ENCODE results near the gene PTPN20. TPM values are rescaled to one million over a fixed set of nuclear protein-coding genes. Genes with fewer than 3 reads are reported as not detected.

The PTPN20 gene
- polyA plus RNA-seq, 2 of the 4 experiments (the other 2 are of a cell fraction) = 5.3 to 8.1 TPM

- ChIA-PET POLR2A (no interaction called here), CTCF (interaction anchor here (1.1 to 2.1 kb wide), 3 partner anchors 13 to 292 kb away, joined by 3 to 10 read pairs (median 3); no protein-coding TSS in a partner anchor)
- Histone ChIP-seq H3K27ac (no peak overlapping the region), H3K9me3 (no peaks in the 10 kb centered on the region), H3K4me3 (no peak overlapping the region), H3K4me2 (no peak overlapping the region), H3K4me1 (no peaks in the 10 kb centered on the region)
- TF ChIP-seq RAD21 (conservative IDR thresholded peaks at IDR 0.05 in 1 of 2, IDR thresholded peaks at IDR 0.05 in 1 of 2) = no peak
- no peak for TF ChIP-seq MAFK (IDR thresholded peaks at IDR 0.05; ENCODE audit: partially characterized antibody)
- no peak for TF ChIP-seq TFCP2L1 (CRISPR knock-in tag; IDR thresholded peaks at IDR 0.05)
- TF ChIP-seq EHF (CRISPR knock-in tag; IDR thresholded peaks at IDR 0.05) = no peak
- TF ChIP-seq RNF2 (IDR thresholded peaks at IDR 0.05; ENCODE audit: borderline replicate concordance, low read depth) = no peak
- no peak for TF ChIP-seq JUN (IDR thresholded peaks at IDR 0.05)
- TF ChIP-seq NFE2L2 (conservative IDR thresholded peaks at IDR 0.05; ENCODE audit: low read length) = no peak
- no peak for TF ChIP-seq TP53 (CRISPR knock-in tag; IDR thresholded peaks at IDR 0.05)
- no peak for TF ChIP-seq ZSCAN20 (CRISPR knock-in tag; IDR thresholded peaks at IDR 0.05)
- no peak for TF ChIP-seq BCL3 (IDR thresholded peaks at IDR 0.05)
- no peak for TF ChIP-seq POLR2AphosphoS2 (conservative IDR thresholded peaks at IDR 0.05; ENCODE audit: low read length)
- no peak for TF ChIP-seq CHD2 (IDR thresholded peaks at IDR 0.05; ENCODE audit: low read length, partially characterized antibody)
- TF ChIP-seq SMC3 (IDR thresholded peaks at IDR 0.05) = no peak
- WGBS (ENCODE audit: missing lambda C conversion rate) = 39% methylated on average over 3 of the region's 3 CpGs
- FAIRE-seq (no peak), DNase-seq (ENCODE audit: low read depth in 1 of 2, low spot score in 1 of 2) (no peak), ATAC-seq (no peak)
Measured at GRCh38 chr10:46999217-46999616, 88.0 kb downstream of the PTPN20 start.

- ChIA-PET POLR2A (no interaction called here), CTCF (interaction anchor here (0.9 to 10.6 kb wide), 2 partner anchors 11 to 17 kb away, joined by 3 to 72 read pairs; no protein-coding TSS in a partner anchor)
- Histone ChIP-seq H3K4me3 (no peak overlapping the region), H3K4me2 (no peak overlapping the region), H3K9me3 (no peaks in the 10 kb centered on the region), H3K27ac (no peak overlapping the region), H3K4me1 (no peaks in the 10 kb centered on the region)
- no peak for FAIRE-seq
- 58% methylated on average over 2 of the region's 2 CpGs for WGBS (ENCODE audit: missing lambda C conversion rate)
- no peak for DNase-seq (ENCODE audit: low read depth in 1 of 2, low spot score in 1 of 2)
- TF ChIP-seq NR3C1 (IDR thresholded peaks at IDR 0.05) (no peak), RNF2 (IDR thresholded peaks at IDR 0.05; ENCODE audit: borderline replicate concordance, low read depth) (no peak), RCOR1 (IDR thresholded peaks at IDR 0.05; ENCODE audit: low read depth, low read length) (no peak), RARB (CRISPR knock-in tag; IDR thresholded peaks at IDR 0.05) (no peak), SREBF2 (IDR thresholded peaks at IDR 0.05) (no peak), RAD21 (conservative IDR thresholded peaks at IDR 0.05 in 1 of 2, IDR thresholded peaks at IDR 0.05 in 1 of 2) (no peak), GATA3 (IDR thresholded peaks at IDR 0.05; ENCODE audit: borderline replicate concordance) (no peak), EHMT2 (IDR thresholded peaks at IDR 0.05; ENCODE audit: low read depth) (no peak), FOSB (CRISPR knock-in tag; IDR thresholded peaks at IDR 0.05) (no peak), POLR2AphosphoS2 (conservative IDR thresholded peaks at IDR 0.05; ENCODE audit: low read length) (no peak)
- ATAC-seq = 0 out of 6 replicates have a peak, but pooled peaks of 1 of the 2 experiments have one; percentile 39
Measured at GRCh38 chr10:47008769-47009168, 97.5 kb downstream of the PTPN20 start.

GRCh38 chr10:47009215-47009838 lies 98.1 kb downstream of the PTPN20 start:
- no peaks in the 10 kb centered on the region for H3K4me1 ChIP-seq
- WGBS (ENCODE audit: missing lambda C conversion rate) = 15% methylated on average over 6 of the region's 7 CpGs
- no peak overlapping the region for H3K4me3 ChIP-seq
- no peak overlapping the region for H3K4me2 ChIP-seq
- CTCF ChIA-PET = interaction anchor here (1.5 to 10.6 kb wide), 2 partner anchors 14 to 16 kb away, joined by 3 to 72 read pairs; no protein-coding TSS in a partner anchor
- ATAC-seq (no peak), FAIRE-seq (no peak), DNase-seq (ENCODE audit: low read depth in 1 of 2, low spot score in 1 of 2) (no peak)
- H3K9me3 ChIP-seq = no peaks in the 10 kb centered on the region
- H3K27ac ChIP-seq = no peak overlapping the region
- POLR2A ChIA-PET = no interaction called here
- TF ChIP-seq ZNF302 (CRISPR knock-in tag; IDR thresholded peaks at IDR 0.05) = no peak
- TF ChIP-seq EP300 (IDR thresholded peaks at IDR 0.05) = no peak
- TF ChIP-seq RCOR1 (IDR thresholded peaks at IDR 0.05; ENCODE audit: low read depth, low read length) = no peak
- TF ChIP-seq HES2 (IDR thresholded peaks at IDR 0.05) = no peak
- TF ChIP-seq CTCF (IDR thresholded peaks at IDR 0.05) = no peak
- no peak for TF ChIP-seq REST (IDR thresholded peaks at IDR 0.05)
- no peak for TF ChIP-seq POLR2AphosphoS2 (conservative IDR thresholded peaks at IDR 0.05; ENCODE audit: low read length)
- no peak for TF ChIP-seq RNF2 (IDR thresholded peaks at IDR 0.05; ENCODE audit: borderline replicate concordance, low read depth)
- no peak for TF ChIP-seq CEBPB (IDR thresholded peaks at IDR 0.05)
- TF ChIP-seq KDM1A (IDR thresholded peaks at IDR 0.05; ENCODE audit: low read depth) = no peak
- TF ChIP-seq CBX2 (IDR thresholded peaks at IDR 0.05; ENCODE audit: borderline replicate concordance, low read depth) = no peak
- no peak for TF ChIP-seq SREBF2 (IDR thresholded peaks at IDR 0.05)
